DOHH2 (cell line): ENCODE data around the gene PRKCE.

ENCODE experiments used
- CTCF ChIP-seq: fragments of 200-600 bp; sonication (generic); IDR thresholded peaks from one replicate; pipeline ENCODE4 v1.5.1; 2014; ENCODE audit warnings: antibody characterized with exemption, mild to moderate bottlenecking, low read depth, low read length; ENCODE audit not compliant: poor library complexity, severe bottlenecking
- EZH2phosphoT487 ChIP-seq: fragments of 200-600 bp; sonication (generic); IDR thresholded peaks from 2 replicates; pipeline ENCODE4 v1.6.1; 2017; ENCODE audit warnings: borderline replicate concordance, mild to moderate bottlenecking, antibody characterized with exemption, low read length, moderate library complexity, mixed read lengths

GRCh38 chr2:45720210-45720609 lies 68.7 kb downstream of the PRKCE start:
- TF ChIP-seq CTCF = no peak
- no peak for TF ChIP-seq EZH2phosphoT487
